HEK293T (cell line): Measurements from ENCODE around the gene DCTN3.

Source experiments
- ELF4 ChIP-seq: fragments of 450-650 bp; IDR thresholded peaks from 2 replicates; pipeline ENCODE4 v1.6.1; 2017; ENCODE audit warnings: antibody characterized with exemption
- FOXA1 ChIP-seq: fragments of 450-650 bp; IDR thresholded peaks from 2 replicates; pipeline ENCODE4 v1.6.1; 2016; ENCODE audit warnings: mild to moderate bottlenecking
- FOXM1 ChIP-seq: fragments of 450-650 bp; IDR thresholded peaks from 2 replicates; pipeline ENCODE4 v1.6.1; 2017; ENCODE audit warnings: mild to moderate bottlenecking, borderline replicate concordance
- SUZ12 ChIP-seq: fragments of 450-650 bp; IDR thresholded peaks from 2 replicates; pipeline ENCODE4 v1.6.1; 2016; ENCODE audit warnings: mild to moderate bottlenecking
- ZNF384 ChIP-seq: fragments of 450-650 bp; IDR thresholded peaks from 2 replicates; pipeline ENCODE4 v1.6.1; 2016

DNA sequence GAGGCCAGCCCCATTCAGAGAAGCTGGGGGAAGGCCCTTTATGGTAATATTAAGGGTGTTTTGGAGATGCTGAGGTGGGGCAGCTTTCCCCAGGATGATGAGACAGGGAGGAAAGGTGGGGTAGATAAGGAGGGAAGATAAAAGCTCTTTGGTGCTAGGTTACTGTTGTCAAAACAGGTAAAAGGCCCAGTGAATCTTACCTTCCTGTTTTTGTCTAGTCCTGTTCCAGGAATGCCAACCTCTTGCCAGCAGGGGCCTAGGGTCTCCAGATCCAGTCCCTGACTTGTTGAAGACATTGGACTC, 43.0 kb upstream of the DCTN3 start:
- no peak for TF ChIP-seq ZNF384
- TF ChIP-seq FOXM1, result no peak
- no peak for TF ChIP-seq ELF4
- no peak for TF ChIP-seq SUZ12
- TF ChIP-seq FOXA1, result no peak
